ENCODE results near the gene MACF1.
"Not testable (repeated sequence)": the region's sequence is repeated elsewhere in the genome, so short reads cannot be mapped to it uniquely, and the experiment has no call there.

Gene MACF1

DNA sequence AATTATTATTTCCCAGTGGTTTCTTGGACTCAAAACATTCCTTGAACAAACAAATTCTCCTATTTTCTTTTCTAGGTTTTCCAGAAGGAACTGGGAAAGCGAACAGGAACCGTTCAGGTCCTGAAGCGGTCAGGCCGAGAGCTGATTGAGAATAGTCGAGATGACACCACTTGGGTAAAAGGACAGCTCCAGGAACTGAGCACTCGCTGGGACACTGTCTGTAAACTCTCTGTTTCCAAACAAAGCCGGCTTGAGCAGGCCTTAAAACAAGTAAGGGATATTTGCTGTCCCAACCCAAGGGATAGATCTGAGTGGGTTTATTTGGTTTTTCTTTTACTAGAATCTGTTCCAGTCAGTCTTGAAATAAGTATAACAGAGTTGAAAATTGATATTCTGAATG, 247.6 kb downstream of the MACF1 start:
- DNase-seq (ENCODE audit: low spot score): no peak
- TF ChIP-seq, protein P1, sequence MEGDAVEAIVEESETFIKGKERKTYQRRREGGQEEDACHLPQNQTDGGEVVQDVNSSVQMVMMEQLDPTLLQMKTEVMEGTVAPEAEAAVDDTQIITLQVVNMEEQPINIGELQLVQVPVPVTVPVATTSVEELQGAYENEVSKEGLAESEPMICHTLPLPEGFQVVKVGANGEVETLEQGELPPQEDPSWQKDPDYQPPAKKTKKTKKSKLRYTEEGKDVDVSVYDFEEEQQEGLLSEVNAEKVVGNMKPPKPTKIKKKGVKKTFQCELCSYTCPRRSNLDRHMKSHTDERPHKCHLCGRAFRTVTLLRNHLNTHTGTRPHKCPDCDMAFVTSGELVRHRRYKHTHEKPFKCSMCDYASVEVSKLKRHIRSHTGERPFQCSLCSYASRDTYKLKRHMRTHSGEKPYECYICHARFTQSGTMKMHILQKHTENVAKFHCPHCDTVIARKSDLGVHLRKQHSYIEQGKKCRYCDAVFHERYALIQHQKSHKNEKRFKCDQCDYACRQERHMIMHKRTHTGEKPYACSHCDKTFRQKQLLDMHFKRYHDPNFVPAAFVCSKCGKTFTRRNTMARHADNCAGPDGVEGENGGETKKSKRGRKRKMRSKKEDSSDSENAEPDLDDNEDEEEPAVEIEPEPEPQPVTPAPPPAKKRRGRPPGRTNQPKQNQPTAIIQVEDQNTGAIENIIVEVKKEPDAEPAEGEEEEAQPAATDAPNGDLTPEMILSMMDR (IDR thresholded peaks at IDR 0.05; ENCODE audit: extremely low read depth, insufficient read depth, missing control alignments): no peak
- in situ Hi-C loops (cut with MboI; ENCODE audit: low pct_unique_long_range_greater_than_20kb, low sequenced_read_pairs, unreplicated experiment): no loop called here

DNA sequence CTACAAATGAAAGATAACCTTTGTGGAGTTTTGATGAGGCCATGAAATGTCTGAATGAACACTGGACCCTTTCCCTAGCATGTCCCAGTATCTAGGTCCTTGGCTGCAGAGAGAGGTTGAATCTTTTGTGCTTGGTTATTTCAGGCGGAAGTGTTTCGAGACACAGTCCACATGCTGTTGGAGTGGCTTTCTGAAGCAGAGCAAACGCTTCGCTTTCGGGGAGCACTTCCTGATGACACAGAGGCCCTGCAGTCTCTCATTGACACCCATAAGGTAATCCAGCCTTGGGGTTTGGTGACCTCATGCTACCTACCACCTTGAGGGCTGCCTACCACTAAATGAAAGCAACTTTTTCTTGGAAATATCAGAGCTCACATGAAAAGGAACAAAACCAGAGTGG, 248.0 kb downstream of the MACF1 start:
- TF ChIP-seq, protein P1 (IDR thresholded peaks at IDR 0.05; ENCODE audit: extremely low read depth, insufficient read depth, missing control alignments): no peak
- no peak for DNase-seq (ENCODE audit: low spot score)
- in situ Hi-C loops (cut with MboI; ENCODE audit: low pct_unique_long_range_greater_than_20kb, low sequenced_read_pairs, unreplicated experiment): no loop called here

DNA sequence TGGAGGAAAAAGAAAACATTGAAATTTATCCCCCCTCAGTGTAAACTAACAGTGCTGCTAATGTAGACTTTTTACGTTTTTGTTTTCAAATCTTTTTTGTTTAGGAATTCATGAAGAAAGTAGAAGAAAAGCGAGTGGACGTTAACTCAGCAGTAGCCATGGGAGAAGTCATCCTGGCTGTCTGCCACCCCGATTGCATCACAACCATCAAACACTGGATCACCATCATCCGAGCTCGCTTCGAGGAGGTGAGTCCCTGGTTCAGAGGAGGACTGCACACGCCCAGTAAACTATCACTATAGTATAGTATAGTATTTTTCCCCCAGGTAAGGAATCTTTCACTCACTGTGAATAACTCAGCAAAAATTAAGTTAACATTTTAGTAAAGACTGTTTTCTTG, 249.1 kb downstream of the MACF1 start:
- DNase-seq (ENCODE audit: low spot score): no peak
- TF ChIP-seq, protein P1 (IDR thresholded peaks at IDR 0.05; ENCODE audit: extremely low read depth, insufficient read depth, missing control alignments): no peak
- in situ Hi-C loops (cut with MboI; ENCODE audit: low pct_unique_long_range_greater_than_20kb, low sequenced_read_pairs, unreplicated experiment): no loop called here

DNA sequence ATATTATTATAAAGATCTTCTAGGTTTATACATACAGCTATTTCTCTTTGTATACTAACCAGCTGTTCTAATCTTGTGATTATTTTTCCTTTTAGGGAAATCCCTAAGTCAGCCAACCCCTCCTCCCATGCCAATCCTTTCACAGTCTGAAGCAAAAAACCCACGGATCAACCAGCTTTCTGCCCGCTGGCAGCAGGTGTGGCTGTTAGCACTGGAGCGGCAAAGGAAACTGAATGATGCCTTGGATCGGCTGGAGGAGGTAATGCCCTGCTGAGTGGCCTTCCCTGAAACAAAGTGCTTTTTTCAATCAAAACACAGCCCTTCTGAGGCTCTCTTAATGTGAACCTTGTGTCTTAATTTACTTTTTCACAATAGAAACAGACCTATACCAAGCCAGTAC, 254.5 kb downstream of the MACF1 start:
- no peak for DNase-seq (ENCODE audit: low spot score)
- TF ChIP-seq, protein P1 (IDR thresholded peaks at IDR 0.05; ENCODE audit: extremely low read depth, insufficient read depth, missing control alignments): no peak
- in situ Hi-C loops (cut with MboI; ENCODE audit: low pct_unique_long_range_greater_than_20kb, low sequenced_read_pairs, unreplicated experiment): no loop called here

DNA sequence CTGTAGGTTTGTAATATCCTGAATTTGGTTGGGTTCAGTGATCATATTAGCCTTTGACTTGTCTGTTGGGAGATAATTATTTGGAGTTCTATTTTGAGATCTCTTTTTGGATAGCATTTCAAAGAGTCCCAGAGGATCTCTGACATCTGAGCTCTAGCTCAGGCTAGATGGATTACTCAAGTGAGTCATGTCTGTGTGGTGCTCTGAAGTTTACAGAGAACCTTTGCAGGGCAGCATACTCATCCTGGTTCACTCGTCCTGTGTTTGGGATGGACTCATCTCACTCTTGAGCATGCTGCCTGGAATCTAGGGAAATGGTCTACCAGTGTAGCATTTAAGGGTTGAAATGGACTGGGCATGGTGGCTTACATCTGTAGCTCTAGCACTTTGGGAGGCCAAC, 257.6 kb downstream of the MACF1 start:
- DNase-seq (ENCODE audit: low spot score): no peak
- TF ChIP-seq, protein P1 (IDR thresholded peaks at IDR 0.05; ENCODE audit: extremely low read depth, insufficient read depth, missing control alignments): no peak
- in situ Hi-C loops (cut with MboI; ENCODE audit: low pct_unique_long_range_greater_than_20kb, low sequenced_read_pairs, unreplicated experiment): no loop called here

DNA sequence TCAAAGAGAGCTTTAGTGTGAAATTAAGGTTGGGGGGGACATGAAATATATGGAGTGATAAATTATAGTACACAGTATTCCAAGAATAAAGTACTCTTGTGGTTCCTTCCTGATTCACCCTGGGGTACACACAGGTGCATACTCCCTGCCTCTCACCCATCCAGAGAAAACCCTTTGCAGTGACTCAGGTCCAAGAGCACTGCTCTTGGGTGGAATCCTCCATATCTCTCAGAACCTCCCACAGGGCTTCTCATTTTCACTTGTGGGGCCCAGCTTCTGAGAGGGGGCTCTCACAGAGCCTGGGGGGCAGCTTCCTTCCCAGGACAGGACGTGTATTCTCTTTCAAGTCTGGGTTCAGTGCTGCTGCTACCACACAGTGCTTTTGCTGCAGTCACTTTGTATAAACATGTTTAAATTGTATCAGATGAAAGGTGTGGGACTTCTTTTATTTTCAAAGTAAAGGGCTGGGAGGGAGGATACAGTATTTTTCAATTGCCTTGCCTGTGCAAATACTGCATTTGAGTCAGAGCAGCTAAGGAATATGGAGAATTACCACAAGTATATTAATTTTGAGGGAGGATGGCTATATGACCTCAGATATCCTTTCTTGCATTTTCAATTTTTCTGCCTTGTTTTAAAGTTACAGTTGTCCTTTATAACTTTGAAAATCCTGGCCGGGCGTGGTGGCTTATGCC, 262.1 kb downstream of the MACF1 start:
- in situ Hi-C loops (cut with MboI; ENCODE audit: low pct_unique_long_range_greater_than_20kb, low sequenced_read_pairs, unreplicated experiment): no loop called here
- TF ChIP-seq, protein P1 (IDR thresholded peaks at IDR 0.05; ENCODE audit: extremely low read depth, insufficient read depth, missing control alignments): no peak
- no peak for DNase-seq (ENCODE audit: low spot score)

DNA sequence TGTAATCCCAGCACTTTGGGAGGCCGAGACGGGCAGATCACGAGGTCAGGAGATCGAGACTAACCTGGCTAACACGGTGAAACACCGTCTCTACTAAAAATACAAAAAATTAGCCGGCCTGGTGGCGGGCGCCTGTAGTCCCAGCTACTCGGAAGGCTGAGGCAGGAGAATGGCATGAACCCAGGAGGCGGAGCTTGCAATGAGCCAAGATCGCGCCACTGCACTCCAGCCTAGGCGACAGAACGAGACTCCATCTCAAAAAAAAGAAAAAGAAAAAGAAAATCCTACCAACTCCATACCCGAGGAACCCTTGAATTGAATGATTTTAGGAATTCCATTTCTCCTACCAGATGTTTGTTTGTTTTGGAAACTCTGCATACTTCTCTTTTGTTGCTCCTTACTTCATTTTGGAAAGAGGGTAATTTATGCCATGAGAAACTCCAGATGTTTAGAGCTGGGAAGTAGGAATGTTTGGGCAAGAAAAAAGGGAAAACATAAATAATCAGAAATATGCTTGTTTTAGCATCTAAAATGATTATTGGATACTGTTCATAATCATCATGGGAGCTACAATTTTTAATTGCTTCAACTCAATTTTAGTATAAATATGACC, 262.7 kb downstream of the MACF1 start:
- DNase-seq (ENCODE audit: low spot score); in situ Hi-C loops (cut with MboI; ENCODE audit: low pct_unique_long_range_greater_than_20kb, low sequenced_read_pairs, unreplicated experiment): not testable (repeated sequence)
